Measurements from ENCODE around the gene VILL.
"Not testable (repeated sequence)": the region's sequence is repeated elsewhere in the genome, so short reads cannot be mapped to it uniquely, and the experiment has no call there.

VILL gene

GRCh38 chr3:37963635-37964034 is 27.0 kb upstream of the VILL start:
- no peak for DNase-seq (ENCODE audit: low spot score)

GRCh38 chr3:37964146-37964545 is 26.4 kb upstream of the VILL start:
- DNase-seq (ENCODE audit: low spot score) = no peak

- no peak for DNase-seq (ENCODE audit: low spot score)
Measured at GRCh38 chr3:37964716-37965115, 25.9 kb upstream of the VILL start.

- DNase-seq (ENCODE audit: low spot score) = peak; percentile 49
Measured at GRCh38 chr3:37967260-37967881, 23.2 kb upstream of the VILL start.

- no peak for DNase-seq (ENCODE audit: low spot score)
Measured at GRCh38 chr3:37968199-37968598, 22.4 kb upstream of the VILL start.

GRCh38 chr3:37968813-37969595 is 21.6 kb upstream of the VILL start:
- no peak for DNase-seq (ENCODE audit: low spot score)

- no peak for DNase-seq (ENCODE audit: low spot score)
Measured at GRCh38 chr3:37969596-37970100, 20.9 kb upstream of the VILL start.

GRCh38 chr3:37970802-37971201 is 19.8 kb upstream of the VILL start:
- no peak for DNase-seq (ENCODE audit: low spot score)

- DNase-seq (ENCODE audit: low spot score) = no peak
Measured at GRCh38 chr3:37971467-37971866, 19.1 kb upstream of the VILL start.

GRCh38 chr3:37972056-37972455 is 18.5 kb upstream of the VILL start:
- DNase-seq (ENCODE audit: low spot score) = not testable (repeated sequence)

- DNase-seq (ENCODE audit: low spot score) = no peak
Measured at GRCh38 chr3:37973246-37974054, 17.1 kb upstream of the VILL start.

GRCh38 chr3:37974121-37975083 is 16.2 kb upstream of the VILL start:
- DNase-seq (ENCODE audit: low spot score) = peak; percentile 54

- DNase-seq (ENCODE audit: low spot score) = no peak
Measured at GRCh38 chr3:37979541-37980461, 10.8 kb upstream of the VILL start.

- no peak for DNase-seq (ENCODE audit: low spot score)
Measured at GRCh38 chr3:37980462-37981347, 9.9 kb upstream of the VILL start.

- no peak for DNase-seq (ENCODE audit: low spot score)
Measured at GRCh38 chr3:37981348-37981664, 9.3 kb upstream of the VILL start.

GRCh38 chr3:37982331-37982730 is 8.3 kb upstream of the VILL start:
- no peak for DNase-seq (ENCODE audit: low spot score)

GRCh38 chr3:37984051-37984450 is 6.5 kb upstream of the VILL start:
- DNase-seq (ENCODE audit: low spot score) = no peak

- DNase-seq (ENCODE audit: low spot score) = no peak
Measured at GRCh38 chr3:37984596-37984995, 6.0 kb upstream of the VILL start.

- no peak for DNase-seq (ENCODE audit: low spot score)
Measured at GRCh38 chr3:37985637-37986320, 4.8 kb upstream of the VILL start.
